Right lobe of liver (tissue), 6 donors: ENCODE results near the gene ENO2. TPM values are rescaled to one million over a fixed set of nuclear protein-coding genes. Genes with fewer than 3 reads are reported as not detected.

ENCODE experiments used
- ATAC-seq, 4 donors: fragments of 200-7000 bp; cut with Tn5 transposase; one replicate each; pipeline ENCODE4 v1.9.1; 2020; ENCODE audit warnings: mild to moderate bottlenecking in 4 of 4, moderate library complexity in 4 of 4
- DNase-seq, 3 donors: peaks; one replicate each; pipeline ENCODE4 v3.0.0-alpha.2; 2020
- H3K27ac ChIP-seq, 3 donors: fragments of 200-600 bp; one replicate each; pipeline ENCODE4 v1.8.0; 2022
- H3K27me3 ChIP-seq, 2 donors: fragments of 200-600 bp; one replicate each; pipeline ENCODE4 v1.8.0; 2022
- H3K36me3 ChIP-seq, 4 donors: fragments of 200-600 bp; sonication (generic) in 1 of 4; one replicate each; pipeline versions ENCODE4 v1.5.1 to v1.8.0; 2017 to 2022; ENCODE audit warnings: control low read depth in 1 of 4
- H3K4me1 ChIP-seq, 4 donors: fragments of 200-600 bp; sonication (generic) in 1 of 4; one replicate each; pipeline versions ENCODE4 v1.5.1 to v1.8.0; 2017 to 2022; ENCODE audit warnings: control low read depth in 1 of 4
- H3K4me3 ChIP-seq, 3 donors: fragments of 200-600 bp; one replicate each; pipeline ENCODE4 v1.8.0; 2022
- H3K9me3 ChIP-seq, 4 donors: fragments of 200-600 bp; sonication (generic) in 1 of 4; one replicate each; pipeline versions ENCODE4 v1.5.1 to v1.8.0; 2017 to 2022; ENCODE audit warnings: control low read depth in 1 of 4
- CTCF ChIP-seq, 4 donors: fragments of 200-600 bp in 3 of 4; fragments of 450-650 bp in 1 of 4; IDR thresholded peaks; one replicate each; pipeline versions ENCODE4 v1.5.1 to v1.8.0; 2016 to 2022; ENCODE audit warnings: antibody characterized with exemption in 4 of 4, mild to moderate bottlenecking in 2 of 4
- POLR2A ChIP-seq: fragments of 450-650 bp; IDR thresholded peaks from one replicate; pipeline ENCODE4 v1.6.1; 2017; ENCODE audit warnings: antibody characterized with exemption, mild to moderate bottlenecking
- WGBS: methylation state at CpG from one replicate; pipeline ENCODE4 v1.1.6; 2018; ENCODE audit warnings: low coverage, low lambda C conversion rate; ENCODE audit not compliant: insufficient coverage; ENCODE audit errors: missing lambda C conversion rate; 5-methylcytosine and 5-hydroxymethylcytosine counted together
- intact Hi-C, 2 donors: fragments of 100-400 bp; cut with DNase I; formaldehyde crosslinking; loops; one replicate each; pipeline versions ENCODE4 v1.11.2 to v1.14.1; 2022
- total RNA-seq, 6 experiments: library from RNA; depleted of rRNA in 2 of 6; stranded (reverse); fragments of >200 nt in 2 of 6; fragmentation: NEBNext Ultra II Directional in 3 of 6; extraction: Animal tissue kit (Norgen Biotek cat#: 25700) in 3 of 6; gene quantifications; one replicate each; pipeline versions ENCODE4 v1.1.0 to v1.2.4, GENCODE V29; 2016 to 2023
- donor health status: DM: no; HTN: yes; CAD: no.
- donor health status: DM: no; HTN: no; CAD: no.
- donor health status: DM: no; HTN: no; CAD: no.
- donor health status: DM: no; HTN: yes; CAD: no.
- donor health status: DM: no; HTN: yes; CAD: no.

ENO2 gene
- total RNA-seq, 6 experiments from 2014 or later = 1.1 to 9.3 (median 2.0) TPM

GRCh38 chr12:6925540-6926279 is 11.3 kb downstream of the ENO2 start:
- peak; percentile 63 to 87 (median 82) for DNase-seq
- intact Hi-C loops = no loop called here
- no peaks in the 10 kb centered on the region for H3K9me3 ChIP-seq
- H3K36me3 ChIP-seq = no peaks in the 10 kb centered on the region
- no peaks in the 10 kb centered on the region for H3K27me3 ChIP-seq
- ATAC-seq = peak; percentile 60 to 72 (median 70)
- peak overlapping the region; percentile 62 to 80 (median 70) for H3K27ac ChIP-seq
- peak overlapping the region; percentile 12 to 41 (median 25) for H3K4me3 ChIP-seq
- TF ChIP-seq CTCF (IDR thresholded peaks at IDR 0.05) (peak in 2 of 4 donors; percentile 7 to 15), POLR2A (no peak)
- H3K4me1 ChIP-seq = peaks cover 0 to 44% (median 18%) of the 10 kb centered on the region in 4 donors
- 17% methylated on average over 6 of the region's 8 CpGs for WGBS

- peaks cover 0 to 44% (median 18%) of the 10 kb centered on the region in 4 donors for H3K4me1 ChIP-seq
- no peaks in the 10 kb centered on the region for H3K36me3 ChIP-seq
Measured at GRCh38 chr12:6927379-6928021, 13.1 kb downstream of the ENO2 start, which contains the start of gene ATN1. ATN1 (plus strand) TSS chr12:6927959; CDS start chr12:6934002, 6,043 bp downstream.

GRCh38 chr12:6928022-6928702 is 13.8 kb downstream of the ENO2 start:
- no peaks in the 10 kb centered on the region for H3K9me3 ChIP-seq
- ATAC-seq (peak in 2 of 4 donors; percentile 1 to 6), DNase-seq (peak in 1 of 3 donors; percentile 41)
- H3K27ac ChIP-seq = peak overlapping the region; percentile 56 to 85 (median 62)
- intact Hi-C loops = no loop called here
- 0% methylated on average over 13 of the region's 79 CpGs for WGBS
- H3K36me3 ChIP-seq = no peaks in the 10 kb centered on the region
- H3K4me1 ChIP-seq = peaks cover 0 to 44% (median 18%) of the 10 kb centered on the region in 4 donors
- H3K27me3 ChIP-seq = no peaks in the 10 kb centered on the region
- TF ChIP-seq CTCF (IDR thresholded peaks at IDR 0.05) = no peak
- TF ChIP-seq POLR2A = no peak
- H3K4me3 ChIP-seq = peak overlapping the region; percentile 67 to 68 (median 68)

More at GRCh38 chr12:6927379-6928021, 13.1 kb downstream of the ENO2 start, which contains the start of gene ATN1:
- DNase-seq (peak; percentile 73 to 81 (median 79)), ATAC-seq (peak; percentile 34 to 63 (median 56))
- Histone ChIP-seq H3K4me3 (peak within 1 kb of the TSS; percentile 67 to 68 (median 68)), H3K27me3 (no peaks in the 10 kb centered on the region), H3K9me3 (no peaks in the 10 kb centered on the region), H3K27ac (peak within 1 kb of the TSS; percentile 62 to 85 (median 70))
- intact Hi-C loops = no loop called here
- TF ChIP-seq POLR2A = no peak
- TF ChIP-seq CTCF (IDR thresholded peaks at IDR 0.05) = no peak
- 2% methylated on average over 32 of the region's 66 CpGs for WGBS

- no peaks in the 10 kb centered on the region for H3K27me3 ChIP-seq
- no peak for TF ChIP-seq CTCF (IDR thresholded peaks at IDR 0.05)
- TF ChIP-seq POLR2A = no peak
- DNase-seq (no peak), ATAC-seq (no peak)
- H3K27ac ChIP-seq = peak overlapping the region; percentile 56 to 85 (median 62)
- H3K36me3 ChIP-seq = peaks cover 0 to under 1% (median 0%) of the 10 kb centered on the region in 4 donors
- no peaks in the 10 kb centered on the region for H3K9me3 ChIP-seq
- peak overlapping the region; percentile 67 to 68 (median 68) for H3K4me3 ChIP-seq
- peaks cover 0 to 44% (median 18%) of the 10 kb centered on the region in 4 donors for H3K4me1 ChIP-seq
- intact Hi-C loops = no loop called here
- WGBS = 14% methylated on average over 19 of the region's 19 CpGs
Measured at GRCh38 chr12:6928703-6929407, 14.5 kb downstream of the ENO2 start.
